Mucosa of stomach (tissue), 1 donor: ENCODE measurements around the gene DET1.
A peak's percentile ranks its signal among the peaks of the same experiment; 100 is the strongest.
"Not testable (repeated sequence)": the region's sequence is repeated elsewhere in the genome, so short reads cannot be mapped to it uniquely, and the experiment has no call there.

Experiments
- H3K27me3 ChIP-seq: one replicate; pipeline ENCODE4 v1.7.0; 2013; ENCODE audit warnings: mild to moderate bottlenecking, low read length; ENCODE audit not compliant: control insufficient read depth, insufficient read depth
- H3K36me3 ChIP-seq: one replicate; pipeline ENCODE4 v1.7.0; 2013; ENCODE audit warnings: low read length; ENCODE audit not compliant: control insufficient read depth, insufficient read depth
- H3K4me1 ChIP-seq: one replicate; pipeline ENCODE4 v1.7.0; 2013; ENCODE audit warnings: mild to moderate bottlenecking, low read length; ENCODE audit not compliant: control insufficient read depth, insufficient read depth
- H3K4me3 ChIP-seq: one replicate; pipeline ENCODE4 v1.7.0; 2013; ENCODE audit warnings: low read length
- H3K9ac ChIP-seq: one replicate; pipeline ENCODE4 v1.7.0; 2013; ENCODE audit warnings: mild to moderate bottlenecking, low read length, moderate library complexity
- H3K9me3 ChIP-seq: one replicate; pipeline ENCODE4 v1.7.0; 2013; ENCODE audit warnings: mild to moderate bottlenecking, low read length, moderate library complexity; ENCODE audit not compliant: control insufficient read depth
- donor health status: Pancreatic carcinoma.

DET1 gene

GRCh38 chr15:88563638-88564037, 17.2 kb upstream of the DET1 start:
- no peaks in the 10 kb centered on the region for H3K36me3 ChIP-seq
- H3K9me3 ChIP-seq = no peaks in the 10 kb centered on the region
- no peak overlapping the region for H3K9ac ChIP-seq
- H3K27me3 ChIP-seq = no peaks in the 10 kb centered on the region
- H3K4me3 ChIP-seq = no peak overlapping the region
- no peaks in the 10 kb centered on the region for H3K4me1 ChIP-seq

GRCh38 chr15:88559565-88559964, 13.1 kb upstream of the DET1 start:
- H3K9me3 ChIP-seq = not testable (repeated sequence)

GRCh38 chr15:88558026-88558425, 11.5 kb upstream of the DET1 start:
- not testable (repeated sequence) for H3K9ac ChIP-seq, H3K27me3 ChIP-seq, H3K4me1 ChIP-seq, H3K9me3 ChIP-seq, H3K36me3 ChIP-seq, H3K4me3 ChIP-seq

More at GRCh38 chr15:88559565-88559964, 13.1 kb upstream of the DET1 start:
- not testable (repeated sequence) for H3K4me3 ChIP-seq, H3K4me1 ChIP-seq, H3K27me3 ChIP-seq, H3K36me3 ChIP-seq, H3K9ac ChIP-seq

- H3K36me3 ChIP-seq, H3K4me3 ChIP-seq, H3K9me3 ChIP-seq, H3K9ac ChIP-seq, H3K27me3 ChIP-seq, H3K4me1 ChIP-seq: not testable (repeated sequence)
These were observed 1.5 kb upstream of the DET1 start for GRCh38 chr15:88548009-88548408.

GRCh38 chr15:88545578-88546247, 768 bp downstream of the DET1 start:
- Histone ChIP-seq H3K4me3 (peak overlapping the region; percentile 69), H3K9ac (peak overlapping the region; percentile 67)
- not testable (repeated sequence) for H3K36me3 ChIP-seq, H3K9me3 ChIP-seq, H3K27me3 ChIP-seq, H3K4me1 ChIP-seq

GRCh38 chr15:88543065-88543776, 3.3 kb downstream of the DET1 start:
- Histone ChIP-seq H3K9ac (no peak overlapping the region), H3K9me3 (no peaks in the 10 kb centered on the region), H3K4me3 (no peak overlapping the region), H3K27me3 (no peaks in the 10 kb centered on the region), H3K4me1 (no peaks in the 10 kb centered on the region), H3K36me3 (no peaks in the 10 kb centered on the region)

- Histone ChIP-seq H3K4me1 (no peaks in the 10 kb centered on the region), H3K9me3 (no peaks in the 10 kb centered on the region), H3K9ac (no peak overlapping the region), H3K27me3 (no peaks in the 10 kb centered on the region), H3K4me3 (no peak overlapping the region), H3K36me3 (no peaks in the 10 kb centered on the region)
These were observed 4.1 kb downstream of the DET1 start for GRCh38 chr15:88542342-88542733.

- no peaks in the 10 kb centered on the region for H3K9me3 ChIP-seq
These were observed 4.7 kb downstream of the DET1 start for GRCh38 chr15:88541709-88542341.

GRCh38 chr15:88541111-88541510, 5.4 kb downstream of the DET1 start:
- not testable (repeated sequence) for H3K9ac ChIP-seq, H3K27me3 ChIP-seq, H3K9me3 ChIP-seq, H3K36me3 ChIP-seq, H3K4me1 ChIP-seq, H3K4me3 ChIP-seq

More at GRCh38 chr15:88541709-88542341, 4.7 kb downstream of the DET1 start:
- no peak overlapping the region for H3K9ac ChIP-seq
- H3K4me3 ChIP-seq = no peak overlapping the region
- no peaks in the 10 kb centered on the region for H3K27me3 ChIP-seq
- no peaks in the 10 kb centered on the region for H3K36me3 ChIP-seq
- H3K4me1 ChIP-seq = no peaks in the 10 kb centered on the region

- not testable (repeated sequence) for H3K4me3 ChIP-seq, H3K4me1 ChIP-seq, H3K9ac ChIP-seq, H3K36me3 ChIP-seq, H3K9me3 ChIP-seq, H3K27me3 ChIP-seq
These were observed 6.1 kb downstream of the DET1 start for GRCh38 chr15:88540350-88540749.

- no peaks in the 10 kb centered on the region for H3K27me3 ChIP-seq
- H3K9me3 ChIP-seq = no peaks in the 10 kb centered on the region
- H3K36me3 ChIP-seq = no peaks in the 10 kb centered on the region
- H3K4me1 ChIP-seq = no peaks in the 10 kb centered on the region
- H3K4me3 ChIP-seq = no peak overlapping the region
- H3K9ac ChIP-seq = no peak overlapping the region
These were observed 7.0 kb downstream of the DET1 start for GRCh38 chr15:88539441-88539840.

GRCh38 chr15:88538972-88539371, 7.5 kb downstream of the DET1 start:
- no peaks in the 10 kb centered on the region for H3K36me3 ChIP-seq
- no peak overlapping the region for H3K4me3 ChIP-seq
- H3K9ac ChIP-seq = no peak overlapping the region
- no peaks in the 10 kb centered on the region for H3K9me3 ChIP-seq
- no peaks in the 10 kb centered on the region for H3K4me1 ChIP-seq
- no peaks in the 10 kb centered on the region for H3K27me3 ChIP-seq
